HCT116 (cell line): ENCODE measurements around the gene OCA2. TPM values are rescaled to one million over a fixed set of nuclear protein-coding genes. Genes with fewer than 3 reads are reported as not detected.

ENCODE experiments used
- ATAC-seq: fragments of 200-7000 bp; cut with Tn5 transposase; 2 replicates; pipeline ENCODE4 v1.9.1; 2020; ENCODE audit warnings: mild to moderate bottlenecking, moderate library complexity
- BruUV-seq: library from RNA; stranded (reverse); fragments of 400-500 nt; replicated peaks from 2 replicates; lab custom pipeline; 2021; lab: Mats Ljungman, UMichigan
- CTCF ChIA-PET: fragments of 300-600 bp; sonication (Branson Sonifier 250); formaldehyde crosslinking; loops from one replicate; lab custom pipeline; 2021; ENCODE audit warnings: antibody characterized with exemption; lab: Charles Lee
- POLR2A ChIA-PET: fragments of 300-600, 350-600 bp; sonication (Branson Sonifier 250); formaldehyde crosslinking; loops from one replicate; lab custom pipeline; 2021; ENCODE audit warnings: antibody characterized with exemption; lab: Charles Lee
- RAD21 ChIA-PET, 2 experiments: fragments of 300-600 bp; sonication (Branson Sonifier 250); formaldehyde crosslinking; loops; one replicate each; lab custom pipeline; 2023; ENCODE audit warnings: low total read pairs in 2 of 2; ENCODE audit not compliant: uncharacterized antibody in 2 of 2, unreplicated experiment in 2 of 2, low non-redundant PET in 1 of 2; lab: Charles Lee
- DNase-seq: peaks from one replicate; pipeline ENCODE4 v3.0.0-alpha.2; 2010; ENCODE audit warnings: low read depth, low spot score
- H2AFZ ChIP-seq: fragments of 200-600 bp; shearing (Covaris generic), sonication (generic); 2 replicates; pipeline ENCODE4 v1.6.1; 2017; ENCODE audit warnings: low read depth, mixed run types, mixed read lengths, antibody characterized with exemption, low read length; ENCODE audit not compliant: poor library complexity, severe bottlenecking
- H3K27ac ChIP-seq: 2 replicates; pipeline ENCODE4 v1.5.1; 2012; ENCODE audit warnings: low read depth, low read length
- H3K27me3 ChIP-seq: fragments of 200-600 bp; sonication (generic); 2 replicates; pipeline ENCODE4 v1.6.1; 2016; ENCODE audit warnings: mixed run types, low read length, mixed read lengths; ENCODE audit not compliant: insufficient read depth
- H3K36me3 ChIP-seq, 2 experiments: fragments of 200-500 bp in 1 of 2; fragments of 200-600 bp in 1 of 2; sonication (Bioruptor generic) in 1 of 2; sonication (generic) in 1 of 2; 2 replicates each; pipeline versions ENCODE4 v1.5.1 to v1.6.1; 2014 to 2016; ENCODE audit warnings: low read length in 2 of 2, inconsistent platforms in 1 of 2, mixed read lengths in 1 of 2, mixed run types in 1 of 2; ENCODE audit not compliant: insufficient read depth in 2 of 2, control insufficient read depth in 1 of 2
- H3K4me1 ChIP-seq, 2 experiments: fragments of 200-600 bp in 1 of 2; sonication (generic) in 1 of 2; 2 replicates each; pipeline versions ENCODE4 v1.5.1 to v1.6.1; 2012 to 2017; ENCODE audit warnings: low read length in 2 of 2, inconsistent platforms in 1 of 2, mild to moderate bottlenecking in 1 of 2, mixed read lengths in 1 of 2, mixed run types in 1 of 2, moderate library complexity in 1 of 2; ENCODE audit not compliant: insufficient read depth in 2 of 2, control insufficient read depth in 1 of 2
- H3K4me2 ChIP-seq: fragments of 200-600 bp; sonication (generic); 2 replicates; pipeline ENCODE4 v1.6.1; 2017; ENCODE audit warnings: mixed run types, low read length, mixed read lengths
- H3K4me3 ChIP-seq, 2 experiments: fragments of 200-600 bp in 1 of 2; sonication (generic) in 1 of 2; replicated peaks in 1 of 2; 2 replicates each; pipeline ENCODE4 v1.5.1; 2011 to 2016; ENCODE audit warnings: low read length in 2 of 2, control low read depth in 1 of 2, low read depth in 1 of 2, mild to moderate bottlenecking in 1 of 2, mixed read lengths in 1 of 2, mixed run types in 1 of 2
- H3K79me2 ChIP-seq: fragments of 200-600 bp; sonication (generic); 2 replicates; pipeline ENCODE4 v1.6.1; 2017; ENCODE audit warnings: mild to moderate bottlenecking, mixed run types, low read length, moderate library complexity, mixed read lengths; ENCODE audit not compliant: insufficient read depth
- H3K9ac ChIP-seq: fragments of 200-600 bp; sonication (generic); 2 replicates; pipeline ENCODE4 v1.6.1; 2016; ENCODE audit warnings: low read length, mixed read lengths
- H3K9me2 ChIP-seq: fragments of 200-600 bp; sonication (generic), shearing (Covaris generic); 2 replicates; pipeline ENCODE4 v1.6.1; 2017; ENCODE audit warnings: mixed run types, mild to moderate bottlenecking, moderate library complexity; ENCODE audit not compliant: insufficient read depth
- H3K9me3 ChIP-seq, 2 experiments: fragments of 200-500 bp in 1 of 2; fragments of 200-600 bp in 1 of 2; sonication (Bioruptor generic) in 1 of 2; sonication (generic) in 1 of 2; 2 replicates each; pipeline ENCODE4 v1.6.1; 2014 to 2017; ENCODE audit warnings: low read length in 2 of 2, mixed read lengths in 2 of 2, inconsistent platforms in 1 of 2, low read depth in 1 of 2, mild to moderate bottlenecking in 1 of 2, mixed run types in 1 of 2, moderate library complexity in 1 of 2; ENCODE audit not compliant: control insufficient read depth in 1 of 2, insufficient read depth in 1 of 2
- H4K20me1 ChIP-seq: fragments of 200-600 bp; sonication (generic), shearing (Covaris generic); 2 replicates; pipeline ENCODE4 v1.6.1; 2017; ENCODE audit warnings: mixed run types, mild to moderate bottlenecking, moderate library complexity; ENCODE audit not compliant: insufficient read depth
- ATF3 ChIP-seq: IDR thresholded peaks from 2 replicates; pipeline ENCODE4 v1.6.1; 2012
- CBX3 ChIP-seq: IDR thresholded peaks from 2 replicates; pipeline ENCODE4 v1.6.1; 2012; ENCODE audit warnings: low read depth
- CTCF ChIP-seq, 3 experiments: fragments of 200-600 bp in 1 of 3; sonication (generic) in 1 of 3; IDR thresholded peaks in 2 of 3; conservative IDR thresholded peaks in 1 of 3; 2 replicates each; pipeline ENCODE4 v1.5.1; 2012 to 2017; ENCODE audit warnings: low read depth in 2 of 3, low read length in 2 of 3, antibody characterized with exemption in 1 of 3, borderline replicate concordance in 1 of 3, control low read depth in 1 of 3, mild to moderate bottlenecking in 1 of 3, mixed read lengths in 1 of 3, mixed run types in 1 of 3, moderate library complexity in 1 of 3; ENCODE audit not compliant: insufficient read depth in 1 of 3
- EZH2 ChIP-seq: fragments of 200-600 bp; sonication (generic); IDR thresholded peaks from 2 replicates; pipeline ENCODE4 v1.6.1; 2017; ENCODE audit warnings: antibody characterized with exemption, mixed run types
- POLR2A ChIP-seq: IDR thresholded peaks from 2 replicates; pipeline ENCODE4 v1.7.0; 2011; ENCODE audit warnings: borderline replicate concordance; ENCODE audit not compliant: insufficient read depth, insufficient read length; ENCODE audit errors: extremely low read depth
- POLR2AphosphoS5 ChIP-seq: IDR thresholded peaks from 2 replicates; pipeline ENCODE4 v1.6.1; 2011; ENCODE audit warnings: mild to moderate bottlenecking, low read depth, low read length, moderate library complexity
- REST ChIP-seq: IDR thresholded peaks from 2 replicates; pipeline ENCODE4 v1.6.1; 2012; ENCODE audit warnings: low read depth
- SIN3A ChIP-seq: IDR thresholded peaks from 2 replicates; pipeline ENCODE4 v1.6.1; 2012; ENCODE audit warnings: low read depth
- SP1 ChIP-seq: IDR thresholded peaks from 2 replicates; pipeline ENCODE4 v1.6.1; 2012; ENCODE audit warnings: low read depth
- SRF ChIP-seq: IDR thresholded peaks from 2 replicates; pipeline ENCODE4 v1.6.1; 2012; ENCODE audit warnings: low read depth
- TCF7L2 ChIP-seq: IDR thresholded peaks from 2 replicates; pipeline ENCODE4 v1.7.0; 2011; ENCODE audit warnings: borderline replicate concordance, inconsistent platforms; ENCODE audit not compliant: insufficient read depth, insufficient read length; ENCODE audit errors: extremely low read depth
- ZBTB33 ChIP-seq: IDR thresholded peaks from 2 replicates; pipeline ENCODE4 v1.6.1; 2011; ENCODE audit warnings: mild to moderate bottlenecking, low read length, moderate library complexity; ENCODE audit not compliant: insufficient replicate concordance; ENCODE audit errors: extremely low read depth
- ZFX ChIP-seq: fragments of 450-650 bp; IDR thresholded peaks from 2 replicates; pipeline ENCODE4 v1.6.1; 2017
- ZNF274 ChIP-seq: fragments of 200-500 bp; sonication (Bioruptor generic); IDR thresholded peaks from 2 replicates; pipeline ENCODE4 v1.6.1; 2014; ENCODE audit warnings: mild to moderate bottlenecking, low read depth, low read length, inconsistent platforms
- intact Hi-C: fragments of 100-400 bp; cut with micrococcal nuclease; formaldehyde crosslinking; loops from 2 replicates; pipeline ENCODE4 v1.10.0; 2022
- total RNA-seq: library from RNA; stranded (reverse); gene quantifications from one replicate; pipeline ENCODE4 v1.2.1, GENCODE V29; 2021; ENCODE audit not compliant: unreplicated experiment

OCA2 gene
- total RNA-seq, 1 experiment from 2014 or later: not detected

- no peak for TF ChIP-seq ATF3
- TF ChIP-seq CTCF (IDR thresholded peaks at IDR 0.05 in 2 of 3, conservative IDR thresholded peaks at IDR 0.05 in 1 of 3; ENCODE audit: borderline replicate concordance in 1 of 3, insufficient read depth in 1 of 3, low read depth in 2 of 3, low read length in 2 of 3): no peak
- TF ChIP-seq SRF: no peak
Measured at GRCh38 chr15:28104326-28104725, 5.2 kb upstream of the OCA2 start (continued).

GRCh38 chr15:28103831-28104230 is 4.7 kb upstream of the OCA2 start:
- no TSS peak for BruUV-seq
- Histone ChIP-seq H4K20me1 (no peaks in the 10 kb centered on the region), H3K27ac (no peak overlapping the region), H3K4me1 (no peaks in the 10 kb centered on the region), H2AFZ (no peak overlapping the region), H3K9ac (no peak overlapping the region), H3K9me2 (no peaks in the 10 kb centered on the region), H3K4me3 (no peak overlapping the region), H3K27me3 (no peaks in the 10 kb centered on the region), H3K9me3 (no peaks in the 10 kb centered on the region), H3K79me2 (no peaks in the 10 kb centered on the region), H3K36me3 (no peaks in the 10 kb centered on the region), H3K4me2 (no peak overlapping the region)
- CTCF ChIA-PET: no interaction called here
- POLR2A ChIA-PET: no interaction called here
- intact Hi-C loops: no loop called here
- ATAC-seq (no peak), DNase-seq (no peak)
- RAD21 ChIA-PET: no interaction called here
- TF ChIP-seq EZH2 (no peak), ATF3 (no peak), ZBTB33 (no peak), SP1 (no peak), ZNF274 (no peak), TCF7L2 (no peak), POLR2A (no peak), SRF (no peak), CBX3 (no peak), ZFX (no peak), CTCF (IDR thresholded peaks at IDR 0.05 in 2 of 3, conservative IDR thresholded peaks at IDR 0.05 in 1 of 3; ENCODE audit: borderline replicate concordance in 1 of 3, insufficient read depth in 1 of 3, low read depth in 2 of 3, low read length in 2 of 3) (no peak), POLR2AphosphoS5 (no peak), SIN3A (no peak), REST (no peak)
